Cardiac fibroblast (primary cell): ENCODE data around the gene ALOX12B.
A peak's percentile ranks its signal among the peaks of the same experiment; 100 is the strongest.
"Not testable (repeated sequence)": the region's sequence is repeated elsewhere in the genome, so short reads cannot be mapped to it uniquely, and the experiment has no call there.

ENCODE experiments used
- DNase-seq, 2 donors: peaks; one replicate each; pipeline versions ENCODE4 v3.0.0 to v3.0.0-alpha.2; 2010; ENCODE audit warnings: low read depth in 2 of 2
- H3K4me3 ChIP-seq, 2 donors: replicated peaks in 1 of 2; 1 replicate in 1 of 2; 2 replicates in 1 of 2; pipeline ENCODE4 v1.5.1; 2011; ENCODE audit warnings: low read depth in 2 of 2, low read length in 2 of 2, mild to moderate bottlenecking in 2 of 2, moderate library complexity in 1 of 2
- TF ChIP-seq, protein P1 (sequence below): IDR thresholded peaks from one replicate; pipeline ENCODE4 v1.5.1; 2011; ENCODE audit warnings: low read depth, mild to moderate bottlenecking, low read length, inconsistent platforms

The ALOX12B gene

DNA sequence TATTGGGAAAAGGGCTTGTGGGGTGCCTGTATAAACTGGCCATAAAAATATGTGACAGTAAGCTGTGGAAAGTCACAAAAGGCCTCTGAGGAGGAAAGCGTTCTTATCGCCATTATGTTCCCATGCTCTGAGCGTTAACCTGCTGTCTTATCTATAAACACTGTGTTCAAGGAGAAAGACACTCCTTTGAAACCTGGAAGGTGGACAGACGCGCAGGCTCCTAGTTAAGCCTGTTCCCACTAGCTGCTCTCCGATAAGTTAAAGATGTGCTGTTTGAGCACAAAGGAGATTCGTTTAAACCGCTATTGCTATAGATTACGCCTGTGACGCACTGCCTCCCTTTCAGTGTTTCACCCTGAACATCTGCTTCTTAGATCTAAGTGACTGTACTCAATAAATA, 5.2 kb downstream of the ALOX12B start:
- H3K4me3 ChIP-seq, result no peak overlapping the region
- DNase-seq, result no peak
- TF ChIP-seq, protein P1, sequence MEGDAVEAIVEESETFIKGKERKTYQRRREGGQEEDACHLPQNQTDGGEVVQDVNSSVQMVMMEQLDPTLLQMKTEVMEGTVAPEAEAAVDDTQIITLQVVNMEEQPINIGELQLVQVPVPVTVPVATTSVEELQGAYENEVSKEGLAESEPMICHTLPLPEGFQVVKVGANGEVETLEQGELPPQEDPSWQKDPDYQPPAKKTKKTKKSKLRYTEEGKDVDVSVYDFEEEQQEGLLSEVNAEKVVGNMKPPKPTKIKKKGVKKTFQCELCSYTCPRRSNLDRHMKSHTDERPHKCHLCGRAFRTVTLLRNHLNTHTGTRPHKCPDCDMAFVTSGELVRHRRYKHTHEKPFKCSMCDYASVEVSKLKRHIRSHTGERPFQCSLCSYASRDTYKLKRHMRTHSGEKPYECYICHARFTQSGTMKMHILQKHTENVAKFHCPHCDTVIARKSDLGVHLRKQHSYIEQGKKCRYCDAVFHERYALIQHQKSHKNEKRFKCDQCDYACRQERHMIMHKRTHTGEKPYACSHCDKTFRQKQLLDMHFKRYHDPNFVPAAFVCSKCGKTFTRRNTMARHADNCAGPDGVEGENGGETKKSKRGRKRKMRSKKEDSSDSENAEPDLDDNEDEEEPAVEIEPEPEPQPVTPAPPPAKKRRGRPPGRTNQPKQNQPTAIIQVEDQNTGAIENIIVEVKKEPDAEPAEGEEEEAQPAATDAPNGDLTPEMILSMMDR, result no peak

DNA sequence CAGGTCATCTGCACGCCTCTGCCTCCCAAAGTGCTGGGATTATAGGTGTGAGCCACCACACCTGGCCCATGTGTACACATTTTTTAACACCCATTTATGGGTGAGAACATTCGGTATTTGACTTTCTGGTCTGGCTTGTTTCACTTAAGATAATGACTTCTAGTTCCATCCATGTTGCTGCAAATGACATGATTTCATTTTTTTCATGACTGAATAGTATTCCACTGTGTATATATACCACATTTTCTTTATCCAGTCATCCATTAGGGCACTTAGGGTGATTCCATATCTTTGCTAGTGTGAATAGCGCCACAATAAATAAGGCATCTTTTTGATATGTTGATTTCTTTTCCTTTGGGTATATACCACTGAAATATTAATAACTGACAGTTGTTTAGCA, 5.6 kb downstream of the ALOX12B start:
- no peak overlapping the region for H3K4me3 ChIP-seq
- DNase-seq, result no peak
- TF ChIP-seq, protein P1, result no peak

DNA sequence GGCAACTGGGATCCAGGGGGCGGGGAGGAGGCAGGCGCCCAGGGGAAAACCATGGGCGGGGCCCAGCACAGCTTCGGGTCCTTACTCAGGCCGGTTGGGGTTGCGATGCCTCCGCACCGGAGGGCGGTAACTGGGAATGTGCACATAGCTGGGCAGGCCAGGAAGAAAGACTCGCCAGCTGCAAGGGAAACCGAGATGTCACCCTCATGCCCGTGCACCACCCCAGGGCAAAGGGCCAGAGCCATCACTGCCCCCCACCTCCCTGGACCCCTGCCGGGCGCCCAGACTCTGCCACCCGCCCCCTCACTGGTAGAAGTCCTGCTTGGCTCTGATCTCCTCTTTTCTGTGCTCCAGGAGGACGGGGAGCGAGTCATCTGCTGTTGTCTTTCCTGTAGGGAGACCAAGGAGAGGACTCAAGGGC, 6.7 kb downstream of the ALOX12B start:
- TF ChIP-seq, protein P1, result no peak
- no peak overlapping the region for H3K4me3 ChIP-seq
- DNase-seq, result no peak

DNA sequence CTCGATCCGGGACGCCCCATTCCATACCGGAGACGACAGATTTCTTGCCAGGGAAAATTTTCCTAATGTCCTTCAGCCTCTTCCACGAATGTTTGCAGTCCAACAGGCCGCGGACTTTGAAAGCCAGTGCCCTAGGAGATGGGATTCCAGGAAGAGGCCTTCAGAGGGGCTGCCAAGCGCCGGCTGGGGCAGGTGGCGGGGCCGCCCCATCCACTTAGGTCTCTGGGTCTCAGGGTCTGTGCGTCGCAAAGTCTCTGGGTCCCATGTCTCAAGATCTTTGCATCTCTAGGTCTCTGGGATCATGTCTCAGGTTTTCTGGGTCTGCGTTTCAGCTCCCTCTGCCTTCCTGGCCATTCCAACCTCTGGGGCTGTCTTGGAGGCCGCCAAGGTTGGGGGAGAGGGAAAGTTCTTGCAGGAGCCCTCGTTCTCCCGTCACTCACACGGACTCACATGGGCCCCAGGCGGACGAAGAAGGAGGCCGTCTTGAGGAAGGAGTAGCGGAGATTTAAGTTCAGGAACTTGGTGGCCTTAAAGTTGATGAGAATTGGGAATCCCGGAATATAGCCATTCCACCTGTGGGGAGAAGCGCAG, 7.2 kb downstream of the ALOX12B start:
- peak overlapping the region in 1 of 2 donors; percentile 4 for H3K4me3 ChIP-seq
- no peak for DNase-seq
- TF ChIP-seq, protein P1, result no peak

DNA sequence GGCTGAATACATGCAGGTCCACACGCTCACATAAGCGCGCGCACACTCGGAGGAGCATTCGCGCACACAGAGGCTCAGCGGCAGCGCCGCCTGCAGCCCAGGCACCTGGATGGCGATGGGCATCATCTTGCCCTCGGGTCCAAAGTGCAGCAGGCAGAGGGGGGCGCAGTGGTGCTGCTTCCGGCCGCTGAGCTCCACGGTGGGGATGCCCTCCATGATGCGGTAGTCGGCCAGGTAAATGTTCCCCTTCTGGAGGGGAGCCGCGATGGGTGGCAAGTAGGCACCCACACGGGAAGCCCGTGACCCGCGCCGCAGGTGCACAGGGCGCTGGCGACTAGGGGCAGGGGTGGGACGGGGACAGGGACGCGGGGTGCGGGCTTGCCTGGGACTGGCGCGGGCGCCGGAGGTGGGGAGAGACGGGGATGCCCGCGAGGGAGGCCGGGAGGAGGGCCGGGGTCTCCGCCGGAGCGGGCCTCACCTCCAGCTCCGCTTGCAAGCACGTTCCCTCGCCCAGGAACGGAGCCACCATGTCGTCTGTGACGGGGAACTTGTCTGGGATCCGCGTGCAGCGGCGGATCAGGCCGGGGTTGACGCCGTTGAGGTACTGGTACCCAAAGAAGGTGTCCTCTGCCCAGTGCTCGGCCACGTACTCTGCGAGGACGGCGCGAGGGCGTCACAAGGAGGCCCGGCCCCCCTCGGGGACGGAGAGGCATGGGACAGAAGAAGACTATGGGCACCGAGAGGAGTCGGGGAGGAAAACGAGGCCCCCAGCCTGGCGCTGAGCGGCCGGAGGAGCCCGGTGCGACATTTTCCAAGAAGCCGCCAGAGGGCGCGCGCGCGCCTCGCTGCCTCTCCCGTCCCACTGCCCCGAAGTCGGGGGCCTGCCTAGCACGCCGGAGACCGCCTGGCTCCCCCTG, 8.0 kb downstream of the ALOX12B start:
- H3K4me3 ChIP-seq, result peak overlapping the region; percentile 31 to 46
- TF ChIP-seq, protein P1, result peak; percentile 76
- DNase-seq, result peak; percentile 53 to 54

DNA sequence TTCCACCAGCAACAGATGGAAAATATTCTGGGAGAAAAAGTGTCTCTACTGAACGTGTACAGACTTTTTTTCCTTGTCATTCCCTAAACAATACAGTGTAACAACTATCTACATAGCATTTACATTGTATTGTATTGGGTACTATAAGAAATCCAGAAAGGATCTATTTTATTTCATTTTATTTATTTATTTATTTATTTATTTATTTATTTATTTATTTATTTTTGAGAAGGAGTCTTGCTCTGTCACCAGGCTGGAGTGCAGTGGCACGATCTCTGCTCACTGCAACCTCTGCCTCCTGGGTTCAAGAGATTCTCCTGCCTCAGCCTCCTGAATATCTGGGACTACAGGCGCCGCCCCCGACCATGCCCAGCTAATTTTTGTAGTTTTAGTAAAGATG, 9.6 kb downstream of the ALOX12B start:
- not testable (repeated sequence) for H3K4me3 ChIP-seq, DNase-seq

DNA sequence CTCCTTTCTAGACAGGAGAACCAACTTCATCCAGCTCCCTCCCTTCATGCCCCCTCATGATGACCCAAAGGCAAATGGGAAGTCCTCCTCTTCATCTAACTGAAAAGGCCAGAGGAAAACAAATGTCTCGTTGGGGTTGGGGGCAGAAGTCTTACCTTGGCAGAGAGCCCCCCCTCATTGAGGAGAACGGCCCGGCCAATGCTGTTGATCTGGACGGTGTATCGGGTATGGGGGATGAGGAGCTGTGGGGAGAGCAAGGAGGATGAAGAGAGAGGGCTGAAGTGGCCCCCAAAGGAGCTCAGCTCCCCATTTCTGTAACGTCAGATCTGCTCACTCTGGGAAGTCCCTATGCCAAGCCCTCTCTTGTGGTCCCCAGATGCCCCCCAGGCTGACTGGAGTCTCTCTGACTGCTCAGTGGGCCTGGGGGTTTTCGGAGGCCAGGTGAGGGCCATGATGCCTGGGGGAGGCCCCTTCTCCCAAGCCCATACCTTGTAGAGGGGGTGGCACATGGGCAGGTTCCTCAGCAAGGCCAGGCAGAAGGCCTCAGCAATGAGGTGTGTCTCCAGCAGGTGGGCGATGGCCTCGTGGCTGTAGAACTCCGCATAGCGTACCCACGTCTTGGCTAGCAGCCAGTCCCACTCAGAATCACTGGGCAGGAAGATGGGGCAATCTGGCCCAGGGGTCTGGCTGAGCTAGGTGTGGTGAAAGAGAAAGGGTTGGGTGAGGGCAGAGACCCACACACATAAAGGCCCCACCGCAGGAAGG, 10.8 kb downstream of the ALOX12B start:
- DNase-seq, result no peak
- TF ChIP-seq, protein P1, result no peak
- H3K4me3 ChIP-seq, result no peak overlapping the region
